DND-41 (cell line): ENCODE results near the gene VSX2.

ENCODE experiments used
- ATAC-seq: fragments of 200-7000 bp; cut with Tn5 transposase; 3 replicates; pipeline ENCODE4 v1.9.1; 2021; ENCODE audit warnings: low read depth; ENCODE audit not compliant: insufficient read depth
- DNase-seq: peaks from one replicate; pipeline ENCODE4 v3.0.0-alpha.2; 2020
- H2AFZ ChIP-seq: 2 replicates; pipeline ENCODE4 v1.6.0; 2012; ENCODE audit warnings: low read depth, low read length
- H3K27ac ChIP-seq: 2 replicates; pipeline ENCODE4 v1.5.1; 2012; ENCODE audit warnings: low read length, inconsistent platforms
- H3K27me3 ChIP-seq: fragments of 200-600 bp; sonication (generic); 2 replicates; pipeline ENCODE4 v1.6.0; 2012; ENCODE audit warnings: low read length, mild to moderate bottlenecking, inconsistent platforms; ENCODE audit not compliant: insufficient read depth, poor library complexity
- H3K36me3 ChIP-seq: 2 replicates; pipeline ENCODE4 v1.5.1; 2012; ENCODE audit warnings: low read length, inconsistent platforms; ENCODE audit not compliant: insufficient read depth
- H3K4me1 ChIP-seq: 2 replicates; pipeline ENCODE4 v1.5.1; 2012; ENCODE audit warnings: mild to moderate bottlenecking, low read length; ENCODE audit not compliant: insufficient read depth
- H3K4me2 ChIP-seq: 2 replicates; pipeline ENCODE4 v1.6.0; 2012; ENCODE audit warnings: mild to moderate bottlenecking, moderate library complexity, low read length, inconsistent platforms; ENCODE audit not compliant: insufficient read depth
- H3K4me3 ChIP-seq, 2 experiments: fragments of 200-600 bp in 1 of 2; shearing (Covaris generic) in 1 of 2; 2 replicates each; pipeline ENCODE4 v1.5.1; 2012 to 2016; ENCODE audit warnings: inconsistent platforms in 2 of 2, low read length in 2 of 2, mild to moderate bottlenecking in 2 of 2, low read depth in 1 of 2, moderate library complexity in 1 of 2
- H3K79me2 ChIP-seq: 2 replicates; pipeline ENCODE4 v1.6.0; 2012; ENCODE audit warnings: low read length, inconsistent platforms; ENCODE audit not compliant: insufficient read depth
- H3K9ac ChIP-seq: 2 replicates; pipeline ENCODE4 v1.6.0; 2012; ENCODE audit warnings: low read depth, mild to moderate bottlenecking, inconsistent platforms, low read length, moderate library complexity
- H3K9me3 ChIP-seq: 2 replicates; pipeline ENCODE4 v1.5.1; 2012; ENCODE audit warnings: low read length, moderate library complexity, mild to moderate bottlenecking, inconsistent platforms; ENCODE audit not compliant: insufficient read depth, severe bottlenecking
- H4K20me1 ChIP-seq: 2 replicates; pipeline ENCODE4 v1.6.0; 2012; ENCODE audit warnings: low read length; ENCODE audit not compliant: insufficient read depth
- EZH2 ChIP-seq: IDR thresholded peaks from 3 replicates; pipeline ENCODE4 v1.6.1; 2012; ENCODE audit warnings: borderline replicate concordance, low read depth, mild to moderate bottlenecking, moderate library complexity, low read length, inconsistent platforms; ENCODE audit not compliant: severe bottlenecking
- TF ChIP-seq, protein P1 (sequence below): IDR thresholded peaks from 2 replicates; pipeline ENCODE4 v1.5.1; 2012; ENCODE audit warnings: borderline replicate concordance, low read length, moderate library complexity, mild to moderate bottlenecking; ENCODE audit not compliant: poor library complexity, severe bottlenecking; ENCODE audit errors: extremely low read depth

The VSX2 gene

DNA sequence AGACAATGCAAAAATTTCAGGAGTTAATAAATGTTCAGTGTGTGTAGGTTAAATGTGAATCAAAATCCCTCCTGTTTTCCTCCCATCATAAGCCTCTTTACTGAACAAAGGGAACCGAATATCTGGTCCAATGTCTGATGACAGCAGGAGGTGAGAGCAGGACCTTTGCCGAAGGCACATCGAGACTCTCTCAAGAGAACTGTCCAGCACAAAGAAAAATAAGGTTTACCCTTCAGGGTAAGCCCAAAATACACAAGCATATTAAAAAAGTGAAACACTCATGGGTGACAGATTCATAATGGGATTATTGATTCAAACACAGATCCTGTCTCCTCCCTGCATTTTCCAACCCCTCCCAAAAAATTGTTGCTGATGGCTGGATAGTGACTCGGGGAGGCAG lies 4.2 kb upstream of the VSX2 start:
- no peaks in the 10 kb centered on the region for H3K27me3 ChIP-seq
- H3K4me3 ChIP-seq: no peak overlapping the region
- no peak overlapping the region for H2AFZ ChIP-seq
- DNase-seq (no peak), ATAC-seq (no peak)
- no peak overlapping the region for H3K27ac ChIP-seq
- H3K4me1 ChIP-seq: no peaks in the 10 kb centered on the region
- H3K4me2 ChIP-seq: no peak overlapping the region
- no peaks in the 10 kb centered on the region for H3K79me2 ChIP-seq
- no peak for TF ChIP-seq EZH2
- TF ChIP-seq, protein P1, sequence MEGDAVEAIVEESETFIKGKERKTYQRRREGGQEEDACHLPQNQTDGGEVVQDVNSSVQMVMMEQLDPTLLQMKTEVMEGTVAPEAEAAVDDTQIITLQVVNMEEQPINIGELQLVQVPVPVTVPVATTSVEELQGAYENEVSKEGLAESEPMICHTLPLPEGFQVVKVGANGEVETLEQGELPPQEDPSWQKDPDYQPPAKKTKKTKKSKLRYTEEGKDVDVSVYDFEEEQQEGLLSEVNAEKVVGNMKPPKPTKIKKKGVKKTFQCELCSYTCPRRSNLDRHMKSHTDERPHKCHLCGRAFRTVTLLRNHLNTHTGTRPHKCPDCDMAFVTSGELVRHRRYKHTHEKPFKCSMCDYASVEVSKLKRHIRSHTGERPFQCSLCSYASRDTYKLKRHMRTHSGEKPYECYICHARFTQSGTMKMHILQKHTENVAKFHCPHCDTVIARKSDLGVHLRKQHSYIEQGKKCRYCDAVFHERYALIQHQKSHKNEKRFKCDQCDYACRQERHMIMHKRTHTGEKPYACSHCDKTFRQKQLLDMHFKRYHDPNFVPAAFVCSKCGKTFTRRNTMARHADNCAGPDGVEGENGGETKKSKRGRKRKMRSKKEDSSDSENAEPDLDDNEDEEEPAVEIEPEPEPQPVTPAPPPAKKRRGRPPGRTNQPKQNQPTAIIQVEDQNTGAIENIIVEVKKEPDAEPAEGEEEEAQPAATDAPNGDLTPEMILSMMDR: no peak
- peaks cover 3% of the 10 kb centered on the region for H3K9me3 ChIP-seq
- H3K36me3 ChIP-seq: no peaks in the 10 kb centered on the region
- H4K20me1 ChIP-seq: no peaks in the 10 kb centered on the region
- no peak overlapping the region for H3K9ac ChIP-seq

DNA sequence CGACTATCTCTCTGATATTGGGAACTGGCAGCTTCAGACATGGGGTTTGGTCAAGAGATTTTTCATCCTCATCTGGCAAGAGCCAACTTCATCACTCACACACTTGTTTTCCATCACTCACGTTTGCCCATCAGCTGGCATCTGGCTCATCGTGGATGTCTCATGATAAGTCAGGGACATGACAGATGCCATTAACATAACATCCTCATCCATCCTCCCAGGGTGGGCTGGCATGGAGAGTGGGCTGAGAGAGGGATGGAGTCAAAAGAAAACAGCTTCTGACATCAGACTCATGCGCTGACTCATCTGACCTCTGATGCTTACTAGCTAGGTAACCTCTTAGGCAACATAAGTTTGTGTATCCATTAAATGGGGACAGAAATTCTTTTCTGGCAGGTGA lies 1.8 kb upstream of the VSX2 start:
- TF ChIP-seq EZH2: no peak
- TF ChIP-seq, protein P1: no peak
- Histone ChIP-seq H3K36me3 (no peaks in the 10 kb centered on the region), H3K9ac (no peak overlapping the region), H3K4me2 (no peak overlapping the region), H3K27ac (no peak overlapping the region), H2AFZ (no peak overlapping the region), H3K79me2 (no peaks in the 10 kb centered on the region), H3K9me3 (no peaks in the 10 kb centered on the region), H3K4me1 (no peaks in the 10 kb centered on the region), H3K4me3 (no peak overlapping the region), H3K27me3 (no peaks in the 10 kb centered on the region), H4K20me1 (no peaks in the 10 kb centered on the region)
- no peak for ATAC-seq
- no peak for DNase-seq

DNA sequence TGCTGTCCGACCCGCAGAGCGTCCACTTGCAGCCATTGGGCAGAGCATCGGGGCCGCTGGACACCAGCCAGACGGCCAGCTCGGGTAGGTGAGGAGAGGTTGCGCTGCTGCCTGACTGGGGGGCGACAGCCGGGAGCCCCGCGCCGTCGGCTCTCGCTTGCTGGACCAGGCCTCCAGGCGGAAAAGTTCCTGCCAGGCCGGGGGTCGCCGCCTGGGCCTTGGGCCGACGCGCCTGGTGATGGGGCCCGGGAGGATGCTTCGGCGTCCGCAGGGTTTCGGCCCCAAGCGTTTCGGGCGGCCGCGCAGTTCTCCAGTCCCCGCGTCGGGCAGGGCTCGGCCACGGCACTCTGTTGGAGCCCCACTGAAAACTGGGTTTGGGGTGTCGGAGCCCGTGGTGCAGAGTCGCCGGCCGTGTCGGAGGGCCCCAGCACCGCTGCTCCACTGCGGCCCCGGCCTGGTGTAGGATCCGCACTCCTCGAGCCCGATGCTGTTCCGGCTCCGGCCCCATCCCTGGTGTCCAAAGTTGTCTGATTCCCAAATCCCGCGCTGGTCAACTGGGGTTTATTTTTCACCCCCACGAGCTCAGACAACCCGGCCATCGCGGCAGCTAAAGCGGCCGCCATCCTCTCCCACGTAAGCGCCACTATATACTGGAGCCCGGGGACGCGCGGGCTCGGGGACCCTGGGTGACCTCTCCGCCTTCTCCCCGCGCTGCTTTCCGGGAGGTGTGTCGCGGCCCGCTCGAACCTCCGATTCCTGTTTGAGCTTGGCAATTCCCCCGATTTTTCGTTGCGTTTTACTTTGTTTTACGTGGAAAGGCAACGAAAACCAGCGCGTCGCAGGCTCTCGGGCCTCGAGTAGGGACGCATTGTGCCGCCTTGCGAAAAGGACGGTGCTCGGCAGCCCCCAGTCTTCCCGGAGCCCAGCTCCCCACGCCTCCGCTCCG lies 872 bp downstream of the VSX2 start:
- DNase-seq: no peak
- Histone ChIP-seq H2AFZ (no peak overlapping the region), H3K9me3 (no peaks in the 10 kb centered on the region), H3K79me2 (no peaks in the 10 kb centered on the region), H3K9ac (no peak overlapping the region), H3K4me3 (no peak overlapping the region), H3K36me3 (no peaks in the 10 kb centered on the region), H3K4me2 (no peak overlapping the region), H3K4me1 (no peaks in the 10 kb centered on the region), H4K20me1 (no peaks in the 10 kb centered on the region), H3K27ac (no peak overlapping the region), H3K27me3 (peaks cover 11% of the 10 kb centered on the region)
- no peak for ATAC-seq
- TF ChIP-seq EZH2: no peak
- TF ChIP-seq, protein P1: no peak
